Gastroesophageal sphincter (tissue), 4 donors: ENCODE data around the gene CNTNAP2. TPM values are rescaled to one million over a fixed set of nuclear protein-coding genes. Genes with fewer than 3 reads are reported as not detected.
A peak's percentile ranks its signal among the peaks of the same experiment; 100 is the strongest.

ENCODE experiments used
- ATAC-seq: fragments of 150-250 bp; one replicate; pipeline ENCODE4 v1.9.1; 2016; ENCODE audit warnings: mild to moderate bottlenecking, moderate library complexity
- H3K27ac ChIP-seq, 4 donors: fragments of 200-600 bp; sonication (generic) in 3 of 4; 1 replicate in 3 of 4; 2 replicates in 1 of 4; pipeline ENCODE4 v1.5.1; 2016 to 2019
- H3K27me3 ChIP-seq: fragments of 200-600 bp; sonication (generic); one replicate; pipeline ENCODE4 v1.5.1; 2019
- H3K36me3 ChIP-seq, 2 donors: fragments of 200-600 bp; sonication (generic); one replicate each; pipeline ENCODE4 v1.5.1; 2019; ENCODE audit warnings: control low read depth in 1 of 2
- H3K4me1 ChIP-seq, 3 donors: fragments of 200-600 bp; sonication (generic); 1 replicate in 2 of 3; 2 replicates in 1 of 3; pipeline ENCODE4 v1.5.1; 2016 to 2019; ENCODE audit warnings: control low read depth in 2 of 3
- H3K4me3 ChIP-seq, 2 donors: fragments of 200-600 bp; sonication (generic); one replicate each; pipeline ENCODE4 v1.5.1; 2019; ENCODE audit warnings: mild to moderate bottlenecking in 1 of 2, moderate library complexity in 1 of 2
- H3K9me3 ChIP-seq, 3 donors: fragments of 200-600 bp; sonication (generic); one replicate each; pipeline ENCODE4 v1.5.1; 2017 to 2019; ENCODE audit warnings: control low read depth in 2 of 3
- CTCF ChIP-seq, 4 experiments: fragments of 200-600 bp in 2 of 4; fragments of 450-650 bp in 2 of 4; sonication (generic) in 1 of 4; IDR thresholded peaks; one replicate each; pipeline ENCODE4 v1.5.1; 2017 to 2019; ENCODE audit warnings: antibody characterized with exemption in 4 of 4, mild to moderate bottlenecking in 2 of 4, moderate library complexity in 2 of 4
- EP300 ChIP-seq: sonication (generic); formaldehyde crosslinking; IDR thresholded peaks from one replicate; pipeline ENCODE4 v1.6.1; 2017; ENCODE audit warnings: antibody characterized with exemption, mild to moderate bottlenecking
- POLR2A ChIP-seq, 2 donors: fragments of 450-650 bp; IDR thresholded peaks; one replicate each; pipeline ENCODE4 v1.6.1; 2017; ENCODE audit warnings: antibody characterized with exemption in 2 of 2, mild to moderate bottlenecking in 2 of 2, moderate library complexity in 1 of 2
- POLR2AphosphoS5 ChIP-seq: sonication (generic); formaldehyde crosslinking; IDR thresholded peaks from one replicate; pipeline ENCODE4 v1.6.1; 2017; ENCODE audit warnings: antibody characterized with exemption
- WGBS, 2 donors: methylation state at CpG; one replicate each; pipeline ENCODE4 v1.1.5; 2018; ENCODE audit warnings: low coverage in 1 of 2; 5-methylcytosine and 5-hydroxymethylcytosine counted together
- total RNA-seq, 4 donors: library from RNA; depleted of rRNA; stranded (reverse); fragments of >200 nt; gene quantifications; one replicate each; pipeline ENCODE4 v1.1.0, GENCODE V29; 2016

Gene CNTNAP2
- total RNA-seq, 4 donors from 2014 or later = 1.5 to 8.9 (median 3.2) TPM

GRCh38 chr7:148135997-148136396 lies 2019.4 kb downstream of the CNTNAP2 start:
- TF ChIP-seq POLR2AphosphoS5 (no peak), POLR2A (IDR thresholded peaks at IDR 0.05) (no peak), CTCF (IDR thresholded peaks at IDR 0.05) (no peak), EP300 (no peak)
- no peaks in the 10 kb centered on the region for H3K36me3 ChIP-seq
- no peaks in the 10 kb centered on the region for H3K4me1 ChIP-seq
- ATAC-seq = no peak
- 73 to 100% methylated on average over 2 to 3 of the region's 3 CpGs for WGBS, 2 donors
- H3K27ac ChIP-seq = no peak overlapping the region
- no peak overlapping the region for H3K4me3 ChIP-seq
- H3K9me3 ChIP-seq = no peaks in the 10 kb centered on the region
- no peaks in the 10 kb centered on the region for H3K27me3 ChIP-seq

DNA sequence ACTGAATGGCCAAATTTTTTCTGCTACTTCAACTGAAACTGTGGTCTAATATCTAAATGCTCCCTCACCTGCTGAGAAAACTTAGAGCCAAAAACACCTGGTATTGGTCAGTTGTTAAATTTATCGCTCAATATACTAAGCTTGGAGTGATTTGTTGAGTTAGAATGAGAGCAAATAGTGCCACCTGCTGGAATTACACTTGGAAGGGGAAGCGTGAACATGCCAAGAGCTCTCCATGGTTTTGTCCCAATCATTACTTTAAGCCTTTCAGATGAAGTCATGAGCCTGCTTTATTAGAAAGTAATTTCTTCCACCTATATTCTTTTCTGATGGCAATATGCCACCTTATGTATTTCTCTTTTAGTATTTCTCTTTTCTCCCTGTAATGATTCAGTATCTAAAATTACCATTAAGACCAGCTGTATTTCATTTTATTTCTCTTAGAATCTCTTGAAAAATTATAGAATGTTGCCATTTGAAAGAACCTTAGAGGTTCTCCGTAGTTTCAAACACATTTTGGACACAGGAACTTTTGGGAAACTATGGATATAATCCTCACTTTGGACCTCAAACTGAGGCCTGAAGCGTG lies 2026.2 kb downstream of the CNTNAP2 start:
- 55 to 74% methylated on average over 4 of the region's 4 CpGs for WGBS, 2 donors
- Histone ChIP-seq H3K27me3 (no peaks in the 10 kb centered on the region), H3K36me3 (no peaks in the 10 kb centered on the region), H3K9me3 (peaks cover 0 to 12% (median 0%) of the 10 kb centered on the region in 3 donors), H3K4me1 (no peaks in the 10 kb centered on the region), H3K27ac (no peak overlapping the region), H3K4me3 (no peak overlapping the region)
- ATAC-seq = no peak
- peak in 2 of 4 experiments; percentile 16 to 51 for TF ChIP-seq CTCF (IDR thresholded peaks at IDR 0.05)
- TF ChIP-seq POLR2A (IDR thresholded peaks at IDR 0.05) = no peak

DNA sequence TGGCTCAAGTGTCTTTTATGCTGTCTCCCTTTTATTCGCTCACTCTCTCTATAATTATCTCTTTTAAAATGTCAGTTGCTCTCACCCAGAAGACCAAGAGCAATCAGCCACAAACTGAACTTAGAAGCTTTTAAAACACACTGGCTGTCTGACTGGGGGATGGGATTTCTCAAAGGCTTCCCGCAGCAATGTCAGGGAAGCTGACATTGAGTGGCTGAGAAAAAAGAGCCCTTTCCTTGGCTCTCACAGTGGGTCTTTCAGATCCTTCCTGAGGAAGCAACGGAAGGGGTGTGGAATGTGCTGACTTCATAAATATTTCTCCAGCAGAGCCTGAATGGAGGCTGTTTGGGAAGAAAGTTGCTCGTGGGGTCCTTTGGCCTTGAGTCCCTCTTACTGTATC lies 2028.2 kb downstream of the CNTNAP2 start:
- Histone ChIP-seq H3K27ac (no peak overlapping the region), H3K4me3 (no peak overlapping the region), H3K4me1 (no peaks in the 10 kb centered on the region), H3K27me3 (no peaks in the 10 kb centered on the region), H3K36me3 (no peaks in the 10 kb centered on the region), H3K9me3 (peaks cover 0 to 12% (median 0%) of the 10 kb centered on the region in 3 donors)
- no peak for ATAC-seq
- 42 to 48% methylated on average over 4 of the region's 4 CpGs for WGBS, 2 donors
- no peak for TF ChIP-seq POLR2A (IDR thresholded peaks at IDR 0.05)
- no peak for TF ChIP-seq POLR2AphosphoS5
- TF ChIP-seq CTCF (IDR thresholded peaks at IDR 0.05) = no peak
- no peak for TF ChIP-seq EP300

GRCh38 chr7:148146346-148146745 lies 2029.7 kb downstream of the CNTNAP2 start:
- Histone ChIP-seq H3K4me1 (no peaks in the 10 kb centered on the region), H3K36me3 (no peaks in the 10 kb centered on the region), H3K4me3 (no peak overlapping the region), H3K27ac (no peak overlapping the region), H3K27me3 (no peaks in the 10 kb centered on the region), H3K9me3 (peaks cover 0 to 12% (median 0%) of the 10 kb centered on the region in 3 donors)
- 94 to 96% methylated on average over 2 of the region's 2 CpGs for WGBS, 2 donors
- TF ChIP-seq CTCF (IDR thresholded peaks at IDR 0.05) (no peak), POLR2A (IDR thresholded peaks at IDR 0.05) (no peak), POLR2AphosphoS5 (no peak), EP300 (no peak)
- ATAC-seq = no peak

DNA sequence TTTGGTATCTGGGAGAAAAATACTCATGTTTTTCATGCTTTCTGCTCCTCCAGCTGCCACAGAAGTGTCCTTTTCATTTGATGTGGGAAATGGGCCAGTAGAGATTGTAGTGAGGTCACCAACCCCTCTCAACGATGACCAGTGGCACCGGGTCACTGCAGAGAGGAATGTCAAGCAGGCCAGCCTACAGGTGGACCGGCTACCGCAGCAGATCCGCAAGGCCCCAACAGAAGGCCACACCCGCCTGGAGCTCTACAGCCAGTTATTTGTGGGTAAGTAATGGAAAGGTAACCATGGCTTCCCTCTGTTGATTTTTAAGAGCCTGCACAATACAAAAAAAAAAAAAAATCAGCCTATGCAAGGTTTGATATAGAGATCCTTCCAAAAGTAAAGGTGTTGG lies 2030.8 kb downstream of the CNTNAP2 start:
- no peaks in the 10 kb centered on the region for H3K4me1 ChIP-seq
- no peaks in the 10 kb centered on the region for H3K27me3 ChIP-seq
- no peak for ATAC-seq
- H3K4me3 ChIP-seq = no peak overlapping the region
- no peak for TF ChIP-seq POLR2A (IDR thresholded peaks at IDR 0.05)
- no peak for TF ChIP-seq EP300
- no peak for TF ChIP-seq POLR2AphosphoS5
- TF ChIP-seq CTCF (IDR thresholded peaks at IDR 0.05) = no peak
- 94 to 100% methylated on average over 3 to 4 of the region's 6 CpGs for WGBS, 2 donors
- H3K36me3 ChIP-seq = no peaks in the 10 kb centered on the region
- H3K27ac ChIP-seq = no peak overlapping the region
- H3K9me3 ChIP-seq = peaks cover 0 to 12% (median 0%) of the 10 kb centered on the region in 3 donors
